NCI-H187 treated with DMSO at 0.1 percent for 48 hours (cell line): ENCODE data around the gene GATAD1.
"Not testable (repeated sequence)": the region's sequence is repeated elsewhere in the genome, so short reads cannot be mapped to it uniquely, and the experiment has no call there.

Source experiments
- DNase-seq: peaks from one replicate; lab custom pipeline; 2025; lab: John Stamatoyannopoulos, UW

GATAD1 gene

GRCh38 chr7:92447345-92448204, at the start of gene GATAD1:
TSS of gene GATAD1 (plus strand) at chr7:92447482. CDS start at chr7:92447730, 248 bp downstream.
- DNase-seq, result peak; percentile 82

- no peak for DNase-seq
Measured at GRCh38 chr7:92397542-92397941, 49.7 kb upstream of the GATAD1 start.

- DNase-seq, result no peak
Measured at GRCh38 chr7:92400013-92400412, 47.3 kb upstream of the GATAD1 start.

- no peak for DNase-seq
Measured at GRCh38 chr7:92402920-92403759, 44.1 kb upstream of the GATAD1 start.

- DNase-seq, result no peak
Measured at GRCh38 chr7:92403760-92404074, 43.6 kb upstream of the GATAD1 start.

- DNase-seq, result peak; percentile 49
Measured at GRCh38 chr7:92404170-92404614, 43.1 kb upstream of the GATAD1 start.

GRCh38 chr7:92409357-92409756, 37.9 kb upstream of the GATAD1 start:
- no peak for DNase-seq

- DNase-seq, result not testable (repeated sequence)
Measured at GRCh38 chr7:92410162-92410561, 37.1 kb upstream of the GATAD1 start.

GRCh38 chr7:92412745-92413144, 34.5 kb upstream of the GATAD1 start:
- no peak for DNase-seq

- no peak for DNase-seq
Measured at GRCh38 chr7:92413550-92413949, 33.7 kb upstream of the GATAD1 start.

- no peak for DNase-seq
Measured at GRCh38 chr7:92415225-92415624, 32.1 kb upstream of the GATAD1 start.

GRCh38 chr7:92417913-92418312, 29.4 kb upstream of the GATAD1 start:
- DNase-seq, result no peak

GRCh38 chr7:92421676-92422435, 25.4 kb upstream of the GATAD1 start:
- DNase-seq, result peak; percentile 57

GRCh38 chr7:92422926-92423325, 24.4 kb upstream of the GATAD1 start:
- no peak for DNase-seq

GRCh38 chr7:92423710-92424131, 23.6 kb upstream of the GATAD1 start:
- DNase-seq, result no peak

- DNase-seq, result no peak
Measured at GRCh38 chr7:92425311-92425947, 21.9 kb upstream of the GATAD1 start.

- no peak for DNase-seq
Measured at GRCh38 chr7:92427193-92427592, 20.1 kb upstream of the GATAD1 start.

- DNase-seq, result no peak
Measured at GRCh38 chr7:92432299-92432946, 14.9 kb upstream of the GATAD1 start.

- no peak for DNase-seq
Measured at GRCh38 chr7:92433019-92433418, 14.3 kb upstream of the GATAD1 start.

GRCh38 chr7:92435542-92435941, 11.7 kb upstream of the GATAD1 start:
- DNase-seq, result no peak
